Activated naive CD4-positive, alpha-beta T cell treated with anti-CD3 and anti-CD28 coated beads for 36 hours (primary cell): ENCODE data around the gene ADAM12. TPM values are rescaled to one million over a fixed set of nuclear protein-coding genes. Genes with fewer than 3 reads are reported as not detected.
"Not testable (repeated sequence)": the region's sequence is repeated elsewhere in the genome, so short reads cannot be mapped to it uniquely, and the experiment has no call there.

Experiments
- CTCF ChIA-PET: fragments of 350-600 bp; sonication (Branson Sonifier 250); formaldehyde crosslinking; loops from one replicate; lab custom pipeline; 2021; ENCODE audit warnings: antibody characterized with exemption; lab: Charles Lee
- DNase-seq: peaks from one replicate; pipeline ENCODE4 v3.0.0-alpha.2; 2020
- H3K27ac Mint-ChIP-seq: one replicate; pipeline ENCODE4 v1.8.0; 2021; ENCODE audit warnings: mild to moderate bottlenecking, mixed read lengths
- H3K27me3 Mint-ChIP-seq: one replicate; pipeline ENCODE4 v1.8.0; 2021; ENCODE audit warnings: low read depth, mixed read lengths
- H3K36me3 Mint-ChIP-seq: one replicate; pipeline ENCODE4 v1.8.0; 2021; ENCODE audit warnings: low read depth, mixed read lengths
- H3K4me1 Mint-ChIP-seq: one replicate; pipeline ENCODE4 v1.8.0; 2021; ENCODE audit warnings: low read depth, mixed read lengths
- H3K4me3 Mint-ChIP-seq: one replicate; pipeline ENCODE4 v1.8.0; 2021; ENCODE audit warnings: mild to moderate bottlenecking, moderate library complexity, mixed read lengths
- H3K9me3 Mint-ChIP-seq: one replicate; pipeline ENCODE4 v1.8.0; 2021; ENCODE audit warnings: mixed read lengths
- intact Hi-C: fragments of 100-400 bp; cut with micrococcal nuclease; formaldehyde crosslinking; loops from one replicate; pipeline ENCODE4 v1.15.1; 2023
- total RNA-seq, 2 experiments: library from RNA; stranded (reverse); gene quantifications; one replicate each; pipeline ENCODE4 v1.2.3, GENCODE V29; 2021

ADAM12 gene
- total RNA-seq, 2 experiments from 2014 or later = not detected

- CTCF ChIA-PET = no interaction called here
- Mint-ChIP-seq H3K9me3 (peaks cover 11% of the 10 kb centered on the region), H3K4me1 (no peaks in the 10 kb centered on the region), H3K4me3 (no peak overlapping the region), H3K27ac (no peak overlapping the region), H3K27me3 (peaks cover 2% of the 10 kb centered on the region), H3K36me3 (no peaks in the 10 kb centered on the region)
- intact Hi-C loops = no loop called here
- no peak for DNase-seq
Observed at GRCh38 chr10:126350216-126350992, 37.9 kb downstream of the ADAM12 start.

GRCh38 chr10:126349676-126350075, 38.6 kb downstream of the ADAM12 start:
- H3K27ac Mint-ChIP-seq = no peak overlapping the region
- DNase-seq = no peak
- intact Hi-C loops = no loop called here
- H3K27me3 Mint-ChIP-seq = peaks cover 2% of the 10 kb centered on the region
- H3K9me3 Mint-ChIP-seq = peaks cover 11% of the 10 kb centered on the region
- H3K36me3 Mint-ChIP-seq = no peaks in the 10 kb centered on the region
- no peaks in the 10 kb centered on the region for H3K4me1 Mint-ChIP-seq
- CTCF ChIA-PET = no interaction called here
- no peak overlapping the region for H3K4me3 Mint-ChIP-seq

DNA sequence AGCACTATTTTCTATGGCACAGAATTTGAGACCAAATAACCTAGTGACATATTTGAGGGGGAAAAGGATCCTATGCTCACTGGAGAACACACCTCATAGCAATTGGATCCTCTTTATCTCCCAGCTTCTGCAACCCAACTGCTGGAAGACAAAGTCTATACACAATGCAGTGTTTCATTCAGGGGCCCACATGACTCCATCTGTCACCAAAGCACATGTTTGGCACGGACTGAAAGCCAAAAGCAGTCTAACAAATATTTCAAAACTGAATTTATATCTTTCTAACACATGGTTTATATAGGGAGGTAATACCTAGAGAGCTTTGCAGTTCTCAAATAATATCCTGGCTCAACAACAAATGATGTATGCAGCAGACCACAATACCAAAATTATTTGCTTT, 39.2 kb downstream of the ADAM12 start:
- Mint-ChIP-seq H3K4me3 (no peak overlapping the region), H3K36me3 (no peaks in the 10 kb centered on the region), H3K4me1 (no peaks in the 10 kb centered on the region), H3K27ac (no peak overlapping the region), H3K9me3 (peaks cover 13% of the 10 kb centered on the region), H3K27me3 (peaks cover 2% of the 10 kb centered on the region)
- no peak for DNase-seq
- CTCF ChIA-PET = no interaction called here
- intact Hi-C loops = no loop called here

DNA sequence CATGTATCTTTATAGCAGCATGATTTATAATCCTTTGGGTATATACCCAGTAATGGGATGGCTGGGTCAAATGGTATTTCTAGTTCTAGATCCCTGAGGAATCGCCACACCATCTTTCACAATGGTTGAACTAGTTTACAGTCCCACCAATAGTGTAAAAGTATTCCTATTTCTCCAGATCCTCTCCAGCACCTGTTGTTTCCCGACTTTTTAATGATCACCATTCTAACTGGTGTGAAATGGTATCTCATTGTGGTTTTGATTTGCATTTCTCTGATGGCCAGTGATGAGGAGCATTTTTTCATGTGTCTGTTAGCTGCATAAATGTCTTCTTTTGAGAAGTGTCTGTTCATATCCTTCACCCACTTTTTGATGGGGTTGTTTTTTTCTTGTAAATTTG, 44.8 kb downstream of the ADAM12 start:
- H3K4me1 Mint-ChIP-seq, H3K4me3 Mint-ChIP-seq, H3K36me3 Mint-ChIP-seq, H3K27me3 Mint-ChIP-seq, DNase-seq, H3K27ac Mint-ChIP-seq, intact Hi-C loops, CTCF ChIA-PET: not testable (repeated sequence)
- peaks cover 20% of the 10 kb centered on the region for H3K9me3 Mint-ChIP-seq

DNA sequence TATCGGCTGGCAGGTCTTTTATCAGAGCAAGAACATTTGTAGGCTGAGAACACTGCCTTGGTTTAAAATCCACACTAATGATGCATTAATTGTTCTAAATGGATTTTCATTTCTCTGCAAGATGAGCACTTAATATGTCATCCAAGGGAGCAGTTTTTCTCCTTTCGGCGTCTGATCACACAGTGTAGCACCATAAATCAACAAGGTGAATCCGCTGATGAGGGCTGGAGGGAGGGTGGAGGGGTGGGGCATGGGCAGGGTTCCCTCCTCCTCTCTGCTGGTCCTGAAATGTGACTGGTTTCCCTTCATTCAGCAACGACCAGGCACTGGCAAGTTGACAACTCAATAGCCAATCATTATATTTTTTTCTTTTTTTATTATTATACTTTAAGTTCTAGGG, 45.6 kb downstream of the ADAM12 start:
- no peaks in the 10 kb centered on the region for H3K27me3 Mint-ChIP-seq
- H3K27ac Mint-ChIP-seq = no peak overlapping the region
- no peaks in the 10 kb centered on the region for H3K4me1 Mint-ChIP-seq
- CTCF ChIA-PET = no interaction called here
- intact Hi-C loops = no loop called here
- DNase-seq = no peak
- no peaks in the 10 kb centered on the region for H3K36me3 Mint-ChIP-seq
- peaks cover 20% of the 10 kb centered on the region for H3K9me3 Mint-ChIP-seq
- H3K4me3 Mint-ChIP-seq = no peak overlapping the region

- CTCF ChIA-PET = no interaction called here
- H3K9me3 Mint-ChIP-seq = peaks cover 17% of the 10 kb centered on the region
Observed at GRCh38 chr10:126341491-126341890, 46.8 kb downstream of the ADAM12 start.

DNA sequence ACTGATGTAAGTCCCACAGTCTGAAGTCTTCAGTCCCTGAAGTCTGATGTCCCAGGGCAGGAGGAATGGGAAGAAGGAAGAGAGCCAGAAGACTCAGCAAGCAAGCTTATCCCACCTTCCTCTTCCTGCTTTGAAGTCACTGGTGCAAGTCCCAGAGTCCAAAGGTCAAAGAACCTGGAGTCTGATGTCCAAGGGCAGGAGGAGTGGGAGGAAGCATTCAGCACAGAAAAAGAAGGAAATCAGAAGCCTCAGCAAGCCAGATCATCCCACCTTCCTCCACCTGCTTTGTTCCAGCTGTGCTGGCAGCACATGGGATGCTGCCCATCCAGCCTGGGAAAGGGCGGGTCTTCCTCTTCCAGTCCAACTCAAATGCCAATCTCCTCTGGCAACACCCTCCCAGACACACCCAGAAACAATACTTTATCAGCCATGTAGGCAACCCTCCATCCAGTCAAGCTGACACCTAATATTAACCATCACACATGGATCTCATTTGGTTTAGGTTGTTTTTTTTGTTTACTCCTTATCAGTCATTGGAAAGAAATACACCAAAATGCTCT, 50.9 kb downstream of the ADAM12 start:
- CTCF ChIA-PET = no interaction called here
- Mint-ChIP-seq H3K27me3 (no peaks in the 10 kb centered on the region), H3K4me3 (no peak overlapping the region), H3K27ac (no peak overlapping the region), H3K36me3 (no peaks in the 10 kb centered on the region), H3K9me3 (peaks cover 5% of the 10 kb centered on the region), H3K4me1 (no peaks in the 10 kb centered on the region)
- no peak for DNase-seq
- intact Hi-C loops = no loop called here

More at GRCh38 chr10:126341491-126341890, 46.8 kb downstream of the ADAM12 start:
- no peak overlapping the region for H3K4me3 Mint-ChIP-seq
- H3K27me3 Mint-ChIP-seq = no peaks in the 10 kb centered on the region
- H3K27ac Mint-ChIP-seq = no peak overlapping the region
- no peaks in the 10 kb centered on the region for H3K36me3 Mint-ChIP-seq
- no peak for DNase-seq
- no peaks in the 10 kb centered on the region for H3K4me1 Mint-ChIP-seq
- intact Hi-C loops = no loop called here

GRCh38 chr10:126336801-126337200, 51.5 kb downstream of the ADAM12 start:
- Mint-ChIP-seq H3K4me1 (no peaks in the 10 kb centered on the region), H3K4me3 (no peak overlapping the region), H3K9me3 (peaks cover 5% of the 10 kb centered on the region), H3K27ac (no peak overlapping the region), H3K27me3 (no peaks in the 10 kb centered on the region), H3K36me3 (no peaks in the 10 kb centered on the region)
- intact Hi-C loops = no loop called here
- CTCF ChIA-PET = no interaction called here
- no peak for DNase-seq

GRCh38 chr10:126334272-126334671, 54.0 kb downstream of the ADAM12 start:
- no peaks in the 10 kb centered on the region for H3K4me1 Mint-ChIP-seq
- H3K4me3 Mint-ChIP-seq = no peak overlapping the region
- CTCF ChIA-PET = no interaction called here
- H3K36me3 Mint-ChIP-seq = no peaks in the 10 kb centered on the region
- intact Hi-C loops = no loop called here
- no peak for DNase-seq
- no peak overlapping the region for H3K27ac Mint-ChIP-seq
- peaks cover 4% of the 10 kb centered on the region for H3K9me3 Mint-ChIP-seq
- H3K27me3 Mint-ChIP-seq = no peaks in the 10 kb centered on the region

DNA sequence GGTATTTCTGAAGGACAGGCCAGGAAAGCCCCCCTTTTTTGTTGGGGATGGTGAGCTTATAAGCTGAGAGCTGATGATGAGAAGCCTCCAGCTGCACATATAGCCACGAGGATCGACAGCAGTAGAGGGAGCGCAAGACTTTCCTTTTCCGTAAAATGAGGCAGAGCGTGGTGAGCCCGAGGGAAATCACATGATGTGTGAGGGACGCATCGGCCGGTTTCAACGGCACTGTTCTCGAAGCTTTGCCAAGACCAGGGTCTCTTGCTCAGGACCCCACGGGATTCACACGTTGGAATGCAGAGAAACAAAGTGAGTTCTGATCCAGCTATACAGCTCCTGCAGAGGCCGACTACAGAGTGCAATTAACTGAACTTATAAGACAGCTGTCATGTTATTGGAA, 55.7 kb downstream of the ADAM12 start:
- H3K4me3 Mint-ChIP-seq = no peak overlapping the region
- intact Hi-C loops = no loop called here
- no peaks in the 10 kb centered on the region for H3K4me1 Mint-ChIP-seq
- no peak overlapping the region for H3K27ac Mint-ChIP-seq
- DNase-seq = no peak
- no peaks in the 10 kb centered on the region for H3K36me3 Mint-ChIP-seq
- no peaks in the 10 kb centered on the region for H3K9me3 Mint-ChIP-seq
- CTCF ChIA-PET = no interaction called here
- peaks cover 2% of the 10 kb centered on the region for H3K27me3 Mint-ChIP-seq

- Mint-ChIP-seq H3K27ac (no peak overlapping the region), H3K9me3 (no peaks in the 10 kb centered on the region), H3K4me3 (no peak overlapping the region), H3K36me3 (no peaks in the 10 kb centered on the region), H3K4me1 (no peaks in the 10 kb centered on the region), H3K27me3 (peaks cover 2% of the 10 kb centered on the region)
- CTCF ChIA-PET = no interaction called here
- intact Hi-C loops = no loop called here
- DNase-seq = no peak
Observed at GRCh38 chr10:126331101-126331500, 57.2 kb downstream of the ADAM12 start.

DNA sequence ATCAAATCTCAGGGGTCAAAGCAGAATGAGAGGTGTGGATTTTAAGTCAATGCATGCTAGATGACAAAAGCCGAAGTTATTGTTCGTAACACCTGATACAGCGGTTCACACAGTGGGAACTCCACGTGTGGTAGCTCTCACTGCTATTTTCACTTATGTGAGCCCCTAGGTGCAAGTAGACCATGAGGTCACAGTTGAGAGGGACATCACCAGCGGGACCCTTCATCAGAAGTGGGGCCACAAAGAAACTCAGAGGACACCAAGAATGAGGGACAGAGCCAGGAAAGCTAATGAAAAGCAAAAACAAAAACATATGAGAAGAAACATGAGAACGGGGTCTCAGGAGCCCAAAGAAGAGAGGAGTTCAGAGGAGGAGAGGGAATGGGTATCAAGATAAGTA, 63.5 kb downstream of the ADAM12 start:
- CTCF ChIA-PET = no interaction called here
- no peak for DNase-seq
- H3K27me3 Mint-ChIP-seq = peaks cover 2% of the 10 kb centered on the region
- H3K4me1 Mint-ChIP-seq = no peaks in the 10 kb centered on the region
- no peak overlapping the region for H3K4me3 Mint-ChIP-seq
- H3K27ac Mint-ChIP-seq = no peak overlapping the region
- H3K9me3 Mint-ChIP-seq = no peaks in the 10 kb centered on the region
- intact Hi-C loops = no loop called here
- no peaks in the 10 kb centered on the region for H3K36me3 Mint-ChIP-seq

DNA sequence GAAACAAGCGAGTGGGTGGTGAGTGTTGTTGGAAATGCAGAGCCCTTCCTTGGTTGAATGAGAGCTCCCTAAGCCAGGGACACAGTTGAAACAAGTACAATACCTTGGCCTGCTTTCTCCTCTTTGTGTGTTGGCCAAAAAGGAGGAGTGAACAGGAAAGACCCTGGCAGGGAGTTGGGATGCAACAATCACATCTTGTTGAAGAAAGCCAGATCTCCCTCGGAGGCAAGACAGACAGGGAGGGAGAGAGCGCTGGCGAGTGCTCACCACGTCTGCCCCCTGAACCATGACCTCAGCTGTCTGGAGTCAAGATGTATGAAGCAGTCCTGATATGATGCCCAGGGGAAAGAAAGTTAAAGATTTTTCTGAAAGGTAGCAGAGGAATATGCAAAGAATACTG, 66.8 kb downstream of the ADAM12 start:
- Mint-ChIP-seq H3K4me1 (no peaks in the 10 kb centered on the region), H3K27ac (no peak overlapping the region), H3K27me3 (no peaks in the 10 kb centered on the region), H3K9me3 (no peaks in the 10 kb centered on the region), H3K36me3 (no peaks in the 10 kb centered on the region), H3K4me3 (no peak overlapping the region)
- CTCF ChIA-PET = interaction anchor here (0.6 kb wide), 1 partner anchor 44 kb away, joined by 3 read pairs; no protein-coding TSS in a partner anchor
- DNase-seq = no peak
- intact Hi-C loops = no loop called here
